Trophoblast cell (in vitro differentiated cells and primary cell): Measurements from ENCODE around the gene APH1B.
A peak's percentile ranks its signal among the peaks of the same experiment; 100 is the strongest.

Source experiments
- DNase-seq, 2 donors: peaks; one replicate each; pipeline ENCODE4 v3.0.0-alpha.2; 2016
- H2AFZ ChIP-seq: 2 replicates; pipeline ENCODE4 v1.6.1; 2013; ENCODE audit warnings: low read length, moderate library complexity, mild to moderate bottlenecking; ENCODE audit not compliant: insufficient read depth, poor library complexity
- H2AK5ac ChIP-seq: 2 replicates; pipeline ENCODE4 v1.6.1; 2013; ENCODE audit warnings: mild to moderate bottlenecking, low read length
- H2BK120ac ChIP-seq: 2 replicates; pipeline ENCODE4 v1.6.1; 2013; ENCODE audit warnings: low read length, mild to moderate bottlenecking, moderate library complexity; ENCODE audit not compliant: insufficient read depth, poor library complexity
- H2BK12ac ChIP-seq: 2 replicates; pipeline ENCODE4 v1.6.1; 2013; ENCODE audit warnings: mild to moderate bottlenecking, low read length, moderate library complexity
- H2BK5ac ChIP-seq: 2 replicates; pipeline ENCODE4 v1.6.1; 2013; ENCODE audit warnings: low read length, low read depth, moderate library complexity, mild to moderate bottlenecking; ENCODE audit not compliant: poor library complexity
- H3K14ac ChIP-seq: 2 replicates; pipeline ENCODE4 v1.6.1; 2013; ENCODE audit warnings: mild to moderate bottlenecking, low read length
- H3K18ac ChIP-seq: 2 replicates; pipeline ENCODE4 v1.6.1; 2013; ENCODE audit warnings: mild to moderate bottlenecking, low read length
- H3K23ac ChIP-seq: 2 replicates; pipeline ENCODE4 v1.6.1; 2013; ENCODE audit warnings: low read length
- H3K27ac ChIP-seq: 2 replicates; pipeline ENCODE4 v1.5.1; 2013; ENCODE audit warnings: low read depth, mild to moderate bottlenecking, inconsistent platforms, low read length, moderate library complexity
- H3K27me3 ChIP-seq: 2 replicates; pipeline ENCODE4 v1.6.1; 2013; ENCODE audit warnings: inconsistent platforms, mild to moderate bottlenecking, low read length, moderate library complexity; ENCODE audit not compliant: insufficient read depth
- H3K36me3 ChIP-seq, 2 experiments: 1 replicate in 1 of 2; 2 replicates in 1 of 2; pipeline ENCODE4 v1.6.1; 2013; ENCODE audit warnings: low read length in 2 of 2, mild to moderate bottlenecking in 2 of 2, moderate library complexity in 1 of 2; ENCODE audit not compliant: insufficient read depth in 2 of 2, control insufficient read depth in 1 of 2
- H3K4ac ChIP-seq: 2 replicates; pipeline ENCODE4 v1.6.1; 2013; ENCODE audit warnings: low read depth, mild to moderate bottlenecking, low read length, moderate library complexity
- H3K4me1 ChIP-seq, 2 experiments: 1 replicate in 1 of 2; 2 replicates in 1 of 2; pipeline ENCODE4 v1.6.1; 2013; ENCODE audit warnings: low read length in 2 of 2, mild to moderate bottlenecking in 2 of 2, moderate library complexity in 1 of 2; ENCODE audit not compliant: insufficient read depth in 2 of 2, control insufficient read depth in 1 of 2
- H3K4me2 ChIP-seq: 2 replicates; pipeline ENCODE4 v1.6.1; 2013; ENCODE audit warnings: inconsistent platforms, mild to moderate bottlenecking, low read length, moderate library complexity
- H3K4me3 ChIP-seq: 2 replicates; pipeline ENCODE4 v1.5.1; 2013; ENCODE audit warnings: mild to moderate bottlenecking, low read depth, low read length, inconsistent platforms
- H3K79me1 ChIP-seq: one replicate; pipeline ENCODE4 v1.6.1; 2013; ENCODE audit warnings: low read length
- H3K79me2 ChIP-seq: 2 replicates; pipeline ENCODE4 v1.6.1; 2013; ENCODE audit warnings: low read length, mild to moderate bottlenecking; ENCODE audit not compliant: control insufficient read depth, insufficient read depth, poor library complexity
- H3K9ac ChIP-seq: 2 replicates; pipeline ENCODE4 v1.6.1; 2013; ENCODE audit warnings: mild to moderate bottlenecking, low read length
- H3K9me3 ChIP-seq: 2 replicates; pipeline ENCODE4 v1.6.1; 2013; ENCODE audit warnings: low read depth, mild to moderate bottlenecking, control low read depth, inconsistent platforms, low read length; ENCODE audit not compliant: insufficient read depth
- H4K12ac ChIP-seq: 2 replicates; pipeline ENCODE4 v1.6.1; 2013; ENCODE audit warnings: low read depth, mild to moderate bottlenecking, low read length, moderate library complexity
- H4K8ac ChIP-seq: 2 replicates; pipeline ENCODE4 v1.6.1; 2013; ENCODE audit warnings: low read depth, mild to moderate bottlenecking, low read length, moderate library complexity
- H4K91ac ChIP-seq: one replicate; pipeline ENCODE4 v1.6.1; 2013; ENCODE audit warnings: low read depth, mild to moderate bottlenecking, low read length, moderate library complexity
- WGBS: extraction: QIAGEN DNeasy Blood & Tissue Kit; methylation state at CpG from one replicate; pipeline ENCODE4 v1.1.7; 2013; ENCODE audit warnings: missing lambda C conversion rate; ENCODE audit not compliant: insufficient read length, insufficient coverage; ENCODE audit errors: extremely low coverage; 5-methylcytosine and 5-hydroxymethylcytosine counted together

The APH1B gene

DNA sequence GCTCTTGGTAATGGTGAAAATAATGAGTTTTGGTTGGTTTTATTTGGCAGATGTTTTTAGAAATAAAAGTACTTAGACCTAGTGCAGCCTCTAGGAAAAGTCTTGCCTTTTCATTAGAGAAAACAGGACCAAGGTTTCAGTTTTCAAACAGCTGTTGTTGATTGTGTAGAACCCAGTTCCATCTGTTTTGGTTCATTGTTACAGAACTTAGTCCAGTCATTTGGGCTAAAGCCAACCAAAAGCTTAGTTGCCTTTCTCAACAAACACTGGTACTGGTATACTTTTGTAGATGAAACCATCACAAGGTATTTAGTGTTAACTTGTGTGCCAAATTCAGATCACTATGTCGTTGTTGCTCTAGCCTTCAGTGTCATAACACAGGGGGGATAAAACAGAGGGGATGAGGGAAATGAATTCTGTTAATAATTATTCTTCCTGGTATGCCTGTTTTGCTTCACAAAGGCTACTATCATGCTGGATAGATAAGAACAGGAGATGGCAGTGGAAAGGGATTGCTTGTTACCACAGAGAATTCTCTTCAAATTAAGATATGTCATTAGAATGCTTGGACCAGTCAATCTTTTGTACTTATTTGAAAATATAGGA is 12.6 kb upstream of the APH1B start:
- H4K12ac ChIP-seq: no peak overlapping the region
- no peak overlapping the region for H3K4me3 ChIP-seq
- WGBS: no CpG with 5 or more reads among the region's 1 CpG
- no peaks in the 10 kb centered on the region for H3K27me3 ChIP-seq
- H3K36me3 ChIP-seq: peaks cover 2 to 3% of the 10 kb centered on the region in 2 experiments
- no peak overlapping the region for H3K4me2 ChIP-seq
- DNase-seq: no peak
- no peak overlapping the region for H2AFZ ChIP-seq
- no peak overlapping the region for H3K14ac ChIP-seq
- H3K27ac ChIP-seq: no peak overlapping the region
- H3K4ac ChIP-seq: no peak overlapping the region
- no peak overlapping the region for H2BK120ac ChIP-seq
- peaks cover under 1% of the 10 kb centered on the region for H3K9me3 ChIP-seq
- no peak overlapping the region for H4K91ac ChIP-seq
- no peak overlapping the region for H2BK12ac ChIP-seq
- no peak overlapping the region for H3K18ac ChIP-seq
- no peak overlapping the region for H2BK5ac ChIP-seq
- no peak overlapping the region for H2AK5ac ChIP-seq
- H3K9ac ChIP-seq: no peak overlapping the region
- H4K8ac ChIP-seq: no peak overlapping the region
- H3K23ac ChIP-seq: no peak overlapping the region
- H3K79me2 ChIP-seq: no peaks in the 10 kb centered on the region
- H3K79me1 ChIP-seq: no peaks in the 10 kb centered on the region
- no peaks in the 10 kb centered on the region for H3K4me1 ChIP-seq

DNA sequence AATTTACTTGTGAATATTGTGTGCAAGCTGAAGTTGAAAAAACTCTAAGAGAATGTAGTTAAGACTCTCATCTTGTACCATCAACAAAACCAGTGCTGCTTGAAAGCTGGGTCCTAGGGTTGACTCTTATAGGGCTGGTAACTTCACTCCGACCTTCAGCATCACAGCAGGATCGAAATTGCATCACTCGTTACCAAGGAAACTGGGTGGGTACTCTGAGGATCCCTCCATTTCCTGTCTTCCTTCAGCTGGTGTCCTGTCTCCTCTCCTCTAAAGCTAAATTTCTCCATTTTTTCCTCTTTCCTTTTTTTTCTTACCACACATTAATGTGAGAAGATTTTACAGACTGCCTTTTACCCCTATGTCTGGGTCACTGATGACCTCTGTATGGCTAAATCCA is 3.0 kb upstream of the APH1B start:
- H4K91ac ChIP-seq: no peak overlapping the region
- H3K79me2 ChIP-seq: peaks cover 2% of the 10 kb centered on the region
- no peaks in the 10 kb centered on the region for H3K36me3 ChIP-seq
- H3K9me3 ChIP-seq: peaks cover 2% of the 10 kb centered on the region
- no peak overlapping the region for H3K14ac ChIP-seq
- no peak for DNase-seq
- WGBS: no CpG with 5 or more reads among the region's 3 CpGs
- no peak overlapping the region for H4K8ac ChIP-seq
- no peak overlapping the region for H2AFZ ChIP-seq
- H2BK120ac ChIP-seq: no peak overlapping the region
- H2BK5ac ChIP-seq: no peak overlapping the region
- no peak overlapping the region for H3K27ac ChIP-seq
- H3K79me1 ChIP-seq: peaks cover 5% of the 10 kb centered on the region
- no peak overlapping the region for H3K4ac ChIP-seq
- H4K12ac ChIP-seq: no peak overlapping the region
- peaks cover 0 to 4% of the 10 kb centered on the region in 2 experiments for H3K4me1 ChIP-seq
- H3K9ac ChIP-seq: no peak overlapping the region
- H2BK12ac ChIP-seq: no peak overlapping the region
- no peaks in the 10 kb centered on the region for H3K27me3 ChIP-seq
- no peak overlapping the region for H2AK5ac ChIP-seq
- H3K23ac ChIP-seq: no peak overlapping the region
- H3K4me3 ChIP-seq: no peak overlapping the region
- no peak overlapping the region for H3K4me2 ChIP-seq
- H3K18ac ChIP-seq: no peak overlapping the region

DNA sequence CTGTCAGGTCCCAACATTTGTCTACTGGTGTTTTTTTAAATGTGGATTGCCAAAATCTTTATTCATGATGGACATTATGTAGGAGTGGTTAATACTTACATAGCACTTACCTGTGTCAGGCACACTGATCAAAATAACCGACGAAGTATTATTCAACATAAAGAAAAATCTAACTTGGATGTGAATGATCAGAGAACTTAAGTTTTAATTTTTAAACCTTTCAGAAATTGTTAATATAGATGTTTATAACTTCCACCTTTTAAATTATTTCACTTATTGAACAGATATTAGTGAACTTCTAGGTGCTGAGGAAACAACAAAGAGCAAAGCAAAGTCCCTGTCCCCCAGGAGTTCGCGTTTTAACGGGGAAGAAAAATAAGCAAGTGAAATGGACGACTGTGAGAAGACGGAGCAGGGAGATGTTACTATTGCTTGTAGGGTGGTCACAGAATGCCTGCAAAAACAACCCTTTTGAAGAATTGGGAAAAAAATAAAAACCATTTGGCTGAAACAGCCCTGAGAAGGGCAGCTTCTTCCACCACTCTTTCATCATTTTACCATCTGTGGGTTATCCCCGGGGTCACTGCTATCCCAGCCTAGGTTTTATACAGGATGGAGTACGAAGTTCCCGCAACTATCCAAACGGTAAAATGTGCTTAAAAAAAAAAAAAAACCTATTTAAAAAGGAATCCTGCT is 915 bp upstream of the APH1B start:
- no peak for DNase-seq

DNA sequence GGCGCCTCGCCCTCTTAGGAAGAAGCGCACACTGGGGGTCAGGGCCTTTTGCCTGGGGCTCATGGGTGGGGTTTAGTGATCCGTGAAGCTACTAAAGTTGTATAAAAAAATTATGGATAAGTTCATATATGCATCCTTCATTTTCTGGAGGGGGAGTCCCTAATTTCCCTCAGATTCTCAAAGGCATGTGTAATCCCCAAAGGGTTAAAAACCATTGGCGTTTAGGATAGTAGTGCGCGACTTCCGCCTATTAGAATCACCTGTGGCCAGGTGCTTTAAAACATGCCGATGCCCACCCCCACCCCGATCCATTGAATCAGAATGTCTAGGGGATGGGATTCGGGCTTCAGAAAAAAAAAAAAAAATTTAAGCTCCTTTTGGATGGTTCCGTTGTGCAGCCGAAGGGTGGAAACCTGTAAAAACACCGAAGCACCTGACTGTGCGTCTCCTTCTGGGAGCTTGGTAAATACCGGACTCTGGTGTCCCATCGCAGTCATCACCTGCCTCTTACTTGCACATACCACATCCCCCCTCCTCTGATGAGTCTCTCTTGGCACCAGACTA is 570 bp downstream of the APH1B start:
- no peak overlapping the region for H3K4ac ChIP-seq
- H3K18ac ChIP-seq: no peak overlapping the region
- no peak overlapping the region for H4K12ac ChIP-seq
- H3K79me1 ChIP-seq: peaks cover 5% of the 10 kb centered on the region
- no peak overlapping the region for H3K27ac ChIP-seq
- no peaks in the 10 kb centered on the region for H3K27me3 ChIP-seq
- H3K4me1 ChIP-seq: peaks cover 0 to 4% of the 10 kb centered on the region in 2 experiments
- H3K9me3 ChIP-seq: no peaks in the 10 kb centered on the region
- no CpG with 5 or more reads among the region's 17 CpGs for WGBS
- H3K23ac ChIP-seq: no peak overlapping the region
- H2BK120ac ChIP-seq: no peak overlapping the region
- H4K91ac ChIP-seq: peak overlapping the region; percentile 55
- H3K14ac ChIP-seq: no peak overlapping the region
- no peaks in the 10 kb centered on the region for H3K36me3 ChIP-seq
- H4K8ac ChIP-seq: peak overlapping the region; percentile 25
- H3K4me2 ChIP-seq: peak overlapping the region; percentile 96
- peak overlapping the region; percentile 1 for H3K9ac ChIP-seq
- H2AFZ ChIP-seq: peak overlapping the region; percentile 79
- no peak overlapping the region for H2AK5ac ChIP-seq
- H2BK12ac ChIP-seq: no peak overlapping the region
- H3K79me2 ChIP-seq: peaks cover 2% of the 10 kb centered on the region
- H2BK5ac ChIP-seq: no peak overlapping the region
- peak; percentile 23 to 39 for DNase-seq
- H3K4me3 ChIP-seq: peak overlapping the region; percentile 77

More for the DNA sequence above, 915 bp upstream of the APH1B start:
- Histone ChIP-seq H3K27me3 (no peaks in the 10 kb centered on the region), H3K4ac (no peak overlapping the region), H3K4me3 (peak overlapping the region; percentile 77), H3K36me3 (no peaks in the 10 kb centered on the region), H3K23ac (no peak overlapping the region), H3K9me3 (no peaks in the 10 kb centered on the region), H2BK12ac (no peak overlapping the region), H3K27ac (peak overlapping the region; percentile 14), H3K79me2 (peaks cover 2% of the 10 kb centered on the region), H2AK5ac (no peak overlapping the region), H2BK5ac (no peak overlapping the region), H4K8ac (peak overlapping the region; percentile 71), H3K14ac (no peak overlapping the region), H4K12ac (no peak overlapping the region), H3K18ac (no peak overlapping the region), H3K4me1 (peaks cover 0 to 4% of the 10 kb centered on the region in 2 experiments), H3K79me1 (peaks cover 5% of the 10 kb centered on the region), H3K9ac (peak overlapping the region; percentile 66), H4K91ac (peak overlapping the region; percentile 79), H2AFZ (peak overlapping the region; percentile 39), H3K4me2 (peak overlapping the region; percentile 83), H2BK120ac (no peak overlapping the region)
- no CpG with 5 or more reads among the region's 11 CpGs for WGBS
